ENCODE results near the gene SELENOM. TPM values are rescaled to one million over a fixed set of nuclear protein-coding genes. Genes with fewer than 3 reads are reported as not detected.
"Not testable (repeated sequence)": the region's sequence is repeated elsewhere in the genome, so short reads cannot be mapped to it uniquely, and the experiment has no call there.

Gene SELENOM
- total RNA-seq, 1 donor from 2014 or later = 22.4 TPM

- Mint-ChIP-seq H3K4me1 (ENCODE audit: unreplicated experiment) (peaks cover 20% of the 10 kb centered on the region), H3K36me3 (no peaks in the 10 kb centered on the region), H3K4me3 (no peak overlapping the region), H3K9me3 (no peaks in the 10 kb centered on the region), H3K27me3 (no peaks in the 10 kb centered on the region), H3K27ac (no peak overlapping the region)
- no peak for TF ChIP-seq CTCF (conservative IDR thresholded peaks at IDR 0.05)
- DNase-seq (ENCODE audit: extremely low spot score, unreplicated experiment) = no peak
Observed at GRCh38 chr22:31077681-31078080, 29.7 kb downstream of the SELENOM start.

DNA sequence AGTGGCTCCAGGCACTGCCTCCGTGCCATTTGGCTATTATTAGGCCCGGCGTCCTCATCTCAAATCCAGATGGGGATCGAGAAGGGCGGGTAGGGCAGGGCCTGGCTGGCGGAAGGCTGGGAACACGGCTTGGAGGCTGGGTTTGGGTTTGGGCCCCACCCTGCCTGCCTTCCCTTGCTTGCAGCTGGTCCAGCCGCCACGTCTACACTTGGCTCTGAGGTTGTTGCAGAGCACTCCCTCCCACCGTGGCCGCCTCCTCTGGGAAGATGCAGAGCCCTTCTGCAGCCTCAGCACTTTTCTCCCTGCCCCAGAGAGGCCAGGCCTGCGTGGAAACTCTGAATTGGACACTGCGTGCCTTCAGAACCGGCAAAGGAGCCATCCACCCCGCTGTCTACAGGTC, 31.4 kb downstream of the SELENOM start:
- H3K4me1 Mint-ChIP-seq (ENCODE audit: unreplicated experiment) = peaks cover 9% of the 10 kb centered on the region
- no peaks in the 10 kb centered on the region for H3K27me3 Mint-ChIP-seq
- no peak for TF ChIP-seq CTCF (conservative IDR thresholded peaks at IDR 0.05)
- H3K4me3 Mint-ChIP-seq = no peak overlapping the region
- no peak overlapping the region for H3K27ac Mint-ChIP-seq
- no peak for DNase-seq (ENCODE audit: extremely low spot score, unreplicated experiment)
- H3K9me3 Mint-ChIP-seq = no peaks in the 10 kb centered on the region
- H3K36me3 Mint-ChIP-seq = no peaks in the 10 kb centered on the region

DNA sequence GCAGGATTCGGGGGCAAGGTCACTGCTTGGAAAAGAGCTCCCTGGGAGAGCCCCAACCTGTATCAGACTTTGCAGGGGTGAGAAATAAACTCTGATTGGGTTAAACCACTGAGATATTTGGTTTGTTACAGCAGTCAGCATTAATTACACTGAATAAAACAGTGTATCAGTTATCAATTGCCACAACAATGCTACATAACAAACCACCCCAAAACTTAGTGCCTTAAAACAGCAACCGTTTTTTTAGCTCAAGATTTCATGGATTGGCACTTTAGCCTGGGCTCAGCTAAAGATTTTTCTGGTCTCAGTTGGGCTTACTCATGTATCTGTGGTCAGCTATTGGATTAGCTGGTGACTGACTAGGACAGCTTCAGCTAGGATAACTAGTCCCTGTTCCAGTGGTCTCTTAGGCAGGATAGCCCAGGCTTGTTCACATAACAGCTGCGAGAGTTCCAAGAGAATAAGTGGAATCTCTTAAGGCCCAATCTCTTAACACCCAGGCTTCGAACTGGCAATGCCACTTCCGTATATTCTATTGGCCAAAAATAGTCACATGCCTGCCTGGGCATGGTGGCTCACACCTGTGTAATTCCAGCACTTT, 33.7 kb downstream of the SELENOM start:
- H3K27me3 Mint-ChIP-seq; DNase-seq (ENCODE audit: extremely low spot score, unreplicated experiment); H3K4me3 Mint-ChIP-seq; H3K9me3 Mint-ChIP-seq; H3K27ac Mint-ChIP-seq; H3K4me1 Mint-ChIP-seq (ENCODE audit: unreplicated experiment); H3K36me3 Mint-ChIP-seq: not testable (repeated sequence)

DNA sequence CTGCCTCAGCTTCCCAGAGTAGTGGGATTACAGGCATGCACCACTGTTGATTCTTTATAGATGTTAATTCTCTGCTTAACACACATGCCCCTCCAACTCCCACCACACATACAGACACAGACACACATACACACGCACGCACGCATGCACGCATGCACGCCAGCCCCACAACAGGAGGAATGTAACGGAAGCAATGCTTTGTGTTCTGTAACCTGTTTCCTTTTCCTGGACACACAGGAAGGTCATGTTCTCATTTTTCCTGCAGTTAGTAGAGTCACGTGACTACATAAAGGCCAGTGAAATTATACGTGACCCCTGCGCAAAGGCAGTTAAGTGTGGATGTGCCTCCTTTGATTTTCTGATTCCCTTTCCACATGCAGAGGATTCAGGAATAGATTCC, 34.2 kb downstream of the SELENOM start:
- not testable (repeated sequence) for H3K27ac Mint-ChIP-seq; H3K27me3 Mint-ChIP-seq; H3K4me3 Mint-ChIP-seq; DNase-seq (ENCODE audit: extremely low spot score, unreplicated experiment); H3K4me1 Mint-ChIP-seq (ENCODE audit: unreplicated experiment); H3K9me3 Mint-ChIP-seq; H3K36me3 Mint-ChIP-seq

- not testable (repeated sequence) for H3K4me1 Mint-ChIP-seq (ENCODE audit: unreplicated experiment); DNase-seq (ENCODE audit: extremely low spot score, unreplicated experiment); H3K9me3 Mint-ChIP-seq; H3K36me3 Mint-ChIP-seq; H3K27ac Mint-ChIP-seq; H3K4me3 Mint-ChIP-seq; H3K27me3 Mint-ChIP-seq
Observed at GRCh38 chr22:31069691-31070314, 37.6 kb downstream of the SELENOM start.

DNA sequence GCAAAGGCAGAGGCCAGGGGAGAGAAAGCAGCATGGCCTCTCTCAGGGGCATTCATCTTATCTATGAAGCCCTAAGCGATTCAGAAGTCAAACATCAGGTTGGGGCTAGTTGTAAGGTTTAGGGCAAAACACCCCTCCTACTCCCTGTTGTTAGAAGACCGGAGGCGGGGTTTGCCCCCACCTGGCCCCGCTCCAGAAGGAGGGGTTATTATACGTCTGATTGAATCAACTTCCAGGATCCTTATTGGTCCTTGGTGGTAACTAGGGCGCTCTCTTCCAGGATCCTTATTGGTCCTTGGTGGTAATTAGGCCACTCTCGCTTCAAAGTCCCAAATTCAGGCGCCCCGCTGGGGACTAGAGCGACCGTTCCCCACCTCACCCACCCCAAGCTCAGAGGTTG, 38.4 kb downstream of the SELENOM start:
- Mint-ChIP-seq H3K27ac (no peak overlapping the region), H3K27me3 (no peaks in the 10 kb centered on the region), H3K4me1 (ENCODE audit: unreplicated experiment) (peaks cover 8% of the 10 kb centered on the region), H3K9me3 (no peaks in the 10 kb centered on the region), H3K36me3 (no peaks in the 10 kb centered on the region), H3K4me3 (no peak overlapping the region)
- TF ChIP-seq CTCF (conservative IDR thresholded peaks at IDR 0.05) = no peak
- DNase-seq (ENCODE audit: extremely low spot score, unreplicated experiment) = no peak

DNA sequence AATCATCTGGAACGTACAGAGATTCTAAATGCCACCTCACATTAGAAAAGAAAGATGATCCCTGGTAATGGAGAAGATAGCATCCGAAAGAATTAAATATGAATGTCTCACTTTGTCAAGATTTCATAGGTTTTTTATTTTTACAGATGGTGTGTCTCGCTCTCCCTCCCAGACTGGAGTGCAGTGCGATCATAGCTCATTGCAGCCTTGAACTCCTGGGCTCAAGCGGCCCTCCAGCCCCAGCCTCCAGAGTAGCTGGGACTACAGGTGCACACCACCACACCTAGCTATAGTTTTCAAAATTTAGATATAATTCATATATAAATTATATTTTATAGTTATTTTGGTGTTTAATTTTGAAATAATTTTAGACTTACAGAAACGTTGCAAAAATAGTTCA, 43.0 kb downstream of the SELENOM start:
- no peak for DNase-seq (ENCODE audit: extremely low spot score, unreplicated experiment)
- H3K27me3 Mint-ChIP-seq = no peaks in the 10 kb centered on the region
- H3K27ac Mint-ChIP-seq = no peak overlapping the region
- no peaks in the 10 kb centered on the region for H3K9me3 Mint-ChIP-seq
- H3K36me3 Mint-ChIP-seq = no peaks in the 10 kb centered on the region
- no peak for TF ChIP-seq CTCF (conservative IDR thresholded peaks at IDR 0.05)
- peaks cover 10% of the 10 kb centered on the region for H3K4me1 Mint-ChIP-seq (ENCODE audit: unreplicated experiment)
- H3K4me3 Mint-ChIP-seq = no peak overlapping the region

Data from type B pancreatic cell (in vitro differentiated cells).